HG03175 (cell line): ENCODE data around the gene SIAH2.
A peak's percentile ranks its signal among the peaks of the same experiment; 100 is the strongest.

Experiments used
- ATAC-seq: cut with Tn5 transposase; IDR thresholded peaks from one replicate; pipeline ENCODE4 v1.9.1; 2021; ENCODE audit warnings: mild to moderate bottlenecking, moderate library complexity; ENCODE audit not compliant: unreplicated experiment

The SIAH2 gene

DNA sequence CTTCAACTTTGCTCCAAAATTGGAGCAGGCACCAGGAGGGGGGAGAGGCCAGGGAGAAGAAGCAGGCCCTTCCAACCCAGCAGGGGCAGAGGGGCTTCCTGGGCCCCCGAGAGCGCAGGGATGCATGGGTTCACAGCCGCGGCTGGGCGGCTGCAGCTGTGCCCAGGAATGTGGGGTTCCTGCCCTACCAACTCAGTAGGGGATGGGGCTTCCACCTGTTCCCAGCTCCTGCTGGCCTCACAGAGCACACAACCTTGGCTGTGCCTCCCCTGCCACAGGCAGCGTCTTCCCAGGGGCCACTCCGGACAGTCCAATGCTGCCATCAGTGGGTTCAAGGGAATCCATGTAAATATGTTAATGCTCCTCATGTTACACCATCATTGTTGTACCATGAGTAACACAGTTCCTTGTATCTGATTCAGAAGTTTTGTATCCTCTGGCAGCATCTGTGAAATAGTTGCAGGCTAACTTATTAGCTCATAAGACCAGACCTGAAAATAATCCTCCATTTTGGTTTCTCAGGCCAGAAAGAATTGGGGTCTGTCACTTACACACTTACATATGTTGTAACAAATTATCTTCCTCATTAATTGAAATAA, 12.1 kb upstream of the SIAH2 start:
- ATAC-seq = no peak

DNA sequence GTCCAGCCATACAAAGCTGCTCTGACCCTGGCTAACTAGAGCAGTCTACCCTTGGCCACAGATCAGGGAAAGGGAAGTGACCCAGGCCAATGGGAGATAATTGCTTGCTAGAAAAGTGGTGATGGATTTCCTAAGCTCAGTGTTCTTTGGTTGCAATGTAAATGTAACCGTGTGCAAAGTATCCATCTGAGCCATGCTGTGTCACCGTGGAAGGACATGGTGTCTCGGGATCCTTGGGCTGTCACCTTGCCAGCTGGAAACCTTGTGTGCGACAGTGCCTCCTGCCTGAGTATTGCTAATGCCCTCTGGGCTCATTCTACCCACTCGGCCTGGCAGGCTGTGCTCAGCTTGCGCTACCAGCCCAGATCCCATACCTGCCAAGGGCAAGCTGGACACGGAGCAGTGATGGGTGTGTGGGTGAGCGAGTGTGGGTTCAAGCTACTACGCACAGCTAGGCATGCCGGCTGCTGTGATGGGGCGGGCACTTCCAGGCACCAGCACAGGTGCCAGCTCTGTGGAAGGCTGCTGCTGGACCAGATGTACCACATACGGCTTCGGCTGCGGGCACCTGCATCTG, 10.7 kb upstream of the SIAH2 start:
- ATAC-seq = no peak

DNA sequence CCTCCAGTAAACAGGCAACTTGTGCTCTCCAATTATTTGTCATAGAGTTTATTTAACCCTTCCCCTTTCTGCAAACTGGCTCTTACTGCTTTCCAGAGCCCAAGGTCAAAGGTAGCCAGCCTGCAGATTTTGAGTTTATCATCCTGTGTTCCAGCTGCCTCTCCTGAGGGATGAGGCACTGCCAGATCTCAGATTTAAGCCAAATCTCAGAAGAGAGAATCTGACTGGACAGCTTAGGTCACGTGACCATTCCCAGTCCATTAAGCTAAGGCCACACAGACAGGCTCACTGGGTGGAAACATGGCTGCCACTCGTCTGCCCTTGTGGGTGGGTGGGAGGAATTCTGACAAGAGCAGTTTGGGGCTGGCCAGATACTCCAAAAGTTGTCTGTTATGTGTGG, 8.6 kb upstream of the SIAH2 start:
- no peak for ATAC-seq

DNA sequence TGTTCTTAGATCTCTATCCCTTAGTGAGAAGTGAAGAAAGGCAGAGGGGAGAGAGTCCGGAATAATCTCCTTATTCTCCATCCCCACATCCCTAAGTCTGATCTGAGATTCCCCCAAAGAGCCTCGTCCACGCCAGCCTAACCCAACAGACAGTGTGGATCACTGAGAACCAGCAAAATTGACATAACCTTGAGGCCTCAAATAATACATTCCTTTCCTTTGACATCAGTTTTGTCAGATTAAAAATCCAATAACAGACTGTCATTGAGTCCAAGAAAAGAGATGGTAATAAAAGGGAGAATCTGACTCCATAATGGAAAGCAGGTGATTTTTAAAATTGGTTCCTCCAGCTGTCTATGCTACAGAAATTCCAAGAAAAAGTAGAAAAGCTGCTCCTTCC, 7.7 kb upstream of the SIAH2 start:
- ATAC-seq = no peak

DNA sequence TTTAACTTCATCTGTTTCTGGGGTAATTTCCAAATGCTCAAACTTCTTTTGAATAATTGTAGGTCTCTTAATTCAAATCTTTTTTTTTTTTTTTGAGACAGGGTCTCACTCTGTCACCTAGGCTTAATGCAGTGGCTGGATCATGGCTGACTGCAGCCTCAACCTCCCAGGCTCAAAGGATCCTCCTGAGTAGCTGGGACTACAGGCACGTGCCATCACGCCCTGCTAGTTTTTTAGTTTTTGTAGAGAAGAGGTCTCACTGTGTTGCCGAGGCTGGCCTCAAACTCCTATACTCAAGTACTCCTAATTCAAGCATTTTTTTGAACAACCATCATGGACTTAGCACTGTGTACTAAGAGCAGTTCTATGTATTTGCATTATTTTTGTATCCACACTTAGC, 3.8 kb upstream of the SIAH2 start:
- no peak for ATAC-seq

DNA sequence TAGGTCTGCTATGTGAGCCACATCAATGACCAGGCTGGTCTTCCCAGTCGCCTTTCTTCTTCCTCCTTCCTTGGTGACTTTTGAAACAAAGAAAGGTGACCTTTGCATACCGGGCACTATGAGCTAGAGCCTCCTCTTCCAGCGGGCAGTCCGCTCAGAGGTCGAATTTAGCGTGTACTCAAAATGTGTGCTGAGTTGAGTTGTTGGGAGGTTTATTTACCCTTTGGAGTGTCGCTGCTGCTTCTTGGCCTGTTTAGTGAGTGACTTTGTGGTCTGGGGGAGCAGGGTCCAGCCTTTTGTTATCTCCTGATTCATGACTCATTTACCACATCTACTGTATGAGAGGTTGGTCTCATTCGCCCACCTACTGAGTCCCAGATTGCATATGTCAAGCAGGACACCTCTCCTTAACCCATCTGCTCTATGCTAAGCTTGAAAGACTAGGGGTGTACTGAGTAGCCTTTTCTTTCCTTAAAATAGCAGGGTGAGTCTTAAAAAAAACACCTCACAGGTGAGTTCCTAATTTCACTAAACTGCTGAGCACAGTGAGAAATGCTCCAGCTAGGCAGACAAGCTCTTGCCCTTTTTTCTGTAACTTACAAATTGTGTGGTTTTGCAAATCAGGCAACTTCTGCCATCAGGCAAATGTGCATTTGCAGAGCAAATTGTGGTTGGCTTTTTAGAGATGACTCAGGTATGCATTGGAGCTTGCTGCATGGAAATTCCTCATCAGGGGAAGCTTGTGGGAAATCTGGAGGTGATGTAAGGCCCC, 3.2 kb upstream of the SIAH2 start:
- ATAC-seq = no peak

DNA sequence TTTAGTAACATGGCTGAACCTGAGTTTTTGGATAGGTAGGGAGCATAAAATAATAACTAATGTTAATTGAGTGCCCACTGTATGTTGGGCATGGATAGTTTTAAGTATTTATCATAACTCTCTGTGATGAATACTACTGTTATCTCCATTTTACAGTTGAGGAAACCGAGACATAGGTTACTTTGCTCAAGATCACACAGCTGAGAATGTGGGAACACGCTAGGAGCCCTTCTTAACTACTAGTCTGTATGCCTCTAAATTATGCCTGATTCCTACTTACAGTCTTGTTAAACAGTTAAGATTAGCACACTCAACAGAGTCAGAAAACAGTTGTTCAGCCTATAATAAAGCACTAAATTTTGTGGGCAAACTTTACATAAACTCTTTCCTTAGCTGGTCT, 2.0 kb upstream of the SIAH2 start:
- no peak for ATAC-seq

DNA sequence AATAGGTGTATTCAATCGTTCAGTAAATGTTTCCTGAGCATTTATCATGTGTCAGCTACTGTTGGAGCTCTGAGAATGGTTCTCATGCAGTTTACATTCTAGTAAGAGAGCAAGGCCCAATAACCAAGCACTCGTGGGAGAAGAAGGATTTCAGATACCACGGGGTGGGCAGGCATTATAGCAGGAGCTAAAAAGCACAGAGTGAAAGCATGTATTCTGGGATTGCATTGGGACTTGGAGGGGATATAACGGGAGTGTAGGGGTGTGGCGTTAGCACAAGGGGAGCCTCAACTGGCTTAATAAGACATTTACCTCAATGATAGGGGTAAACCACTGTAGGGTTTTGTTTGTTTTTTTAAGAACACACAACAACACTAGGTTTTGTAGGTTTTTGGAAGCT, 1.6 kb upstream of the SIAH2 start:
- no peak for ATAC-seq

DNA sequence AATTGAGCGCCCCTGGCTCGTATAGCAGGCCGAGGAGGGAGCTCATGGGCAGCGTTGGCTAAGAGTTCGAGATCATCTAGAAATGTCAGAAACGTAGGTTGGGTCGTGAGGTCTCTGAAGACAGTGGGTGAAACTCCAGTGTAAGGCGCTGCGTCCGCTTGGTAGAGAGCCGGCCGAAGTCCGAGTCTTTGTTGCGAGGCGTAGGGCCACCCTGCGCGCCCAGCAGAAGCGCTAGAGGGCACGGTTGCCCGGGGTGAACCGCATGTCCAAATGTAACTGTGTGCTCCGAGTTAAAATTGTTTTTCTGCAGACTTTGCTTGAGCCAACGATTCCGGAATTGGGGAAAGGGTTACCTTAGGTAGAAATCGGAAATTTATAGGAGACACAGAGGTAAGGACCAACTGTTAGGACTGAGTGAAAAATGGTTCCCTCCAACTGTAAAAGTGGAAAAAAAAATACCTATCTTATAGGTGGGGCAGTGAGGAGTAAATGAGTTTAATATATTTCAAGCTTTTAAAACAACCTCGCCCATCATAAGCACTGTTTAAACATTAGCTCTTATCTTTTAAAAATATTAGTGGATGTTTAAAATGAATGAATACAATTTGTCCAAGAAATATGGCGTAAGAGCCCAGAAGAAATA, 993 bp upstream of the SIAH2 start:
- ATAC-seq = peak; percentile 27

DNA sequence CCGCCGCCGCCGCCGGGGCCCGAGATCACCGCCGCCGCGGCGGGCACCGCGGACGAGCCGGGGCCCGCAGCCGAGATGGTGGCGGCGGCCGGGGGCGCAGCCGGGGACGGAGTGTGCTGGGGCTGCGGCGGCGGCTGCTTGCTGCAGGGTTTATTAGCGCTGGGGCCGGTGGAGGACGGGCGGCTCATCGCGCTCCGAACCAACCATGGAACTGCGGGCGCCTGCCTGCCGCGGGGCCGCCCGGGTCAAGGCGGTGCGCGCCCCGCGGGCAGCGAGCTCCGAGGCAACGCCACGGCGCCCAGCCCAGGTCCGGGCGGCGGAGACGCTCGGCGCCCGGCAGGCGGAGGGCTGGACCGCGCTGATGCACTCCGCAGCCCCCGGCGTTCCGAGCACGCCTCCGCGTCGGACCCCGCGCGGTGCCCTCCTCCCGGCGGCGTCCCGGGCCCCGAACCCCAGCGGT, 277 bp downstream of the SIAH2 start:
- ATAC-seq = peak; percentile 19

DNA sequence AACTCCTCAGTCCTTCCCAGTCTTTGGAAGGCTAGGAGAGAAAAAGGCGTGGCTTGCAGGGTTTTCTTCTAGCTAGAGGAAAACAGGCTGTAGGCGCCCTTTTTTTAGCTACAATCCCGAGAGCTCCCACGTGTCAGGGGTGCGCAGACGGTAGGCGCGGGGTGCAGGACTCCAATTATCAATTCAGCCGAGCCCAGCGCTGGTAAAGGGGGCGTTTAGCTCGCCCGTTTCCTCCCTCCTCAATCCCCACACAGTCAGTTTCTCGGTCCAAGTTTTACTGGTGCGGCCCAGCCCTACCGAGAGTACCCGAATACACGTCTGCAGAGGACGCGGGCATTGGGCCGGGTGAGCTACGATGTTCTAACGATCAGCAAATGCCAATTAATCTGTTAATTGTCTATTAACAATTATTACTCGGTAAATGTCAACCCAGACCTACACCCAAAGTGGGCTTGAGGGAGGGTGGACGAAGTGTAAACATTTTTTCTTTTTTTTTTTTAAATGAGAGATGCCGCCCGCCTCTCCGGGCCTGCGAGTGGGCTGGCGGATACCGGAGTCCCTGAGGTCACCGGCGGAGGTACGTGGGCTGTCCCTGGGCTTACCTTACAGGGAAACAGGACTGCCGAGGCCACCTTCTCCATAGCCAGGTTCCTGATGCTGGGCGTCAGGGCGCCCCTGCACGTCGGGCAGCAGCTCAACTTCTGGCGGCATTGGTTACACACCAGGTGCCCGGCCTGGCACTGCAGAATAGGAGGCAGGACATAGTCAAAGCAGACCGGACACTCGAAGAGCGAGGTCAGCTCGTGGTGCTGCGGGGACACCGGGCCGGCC, 923 bp downstream of the SIAH2 start:
- no peak for ATAC-seq

DNA sequence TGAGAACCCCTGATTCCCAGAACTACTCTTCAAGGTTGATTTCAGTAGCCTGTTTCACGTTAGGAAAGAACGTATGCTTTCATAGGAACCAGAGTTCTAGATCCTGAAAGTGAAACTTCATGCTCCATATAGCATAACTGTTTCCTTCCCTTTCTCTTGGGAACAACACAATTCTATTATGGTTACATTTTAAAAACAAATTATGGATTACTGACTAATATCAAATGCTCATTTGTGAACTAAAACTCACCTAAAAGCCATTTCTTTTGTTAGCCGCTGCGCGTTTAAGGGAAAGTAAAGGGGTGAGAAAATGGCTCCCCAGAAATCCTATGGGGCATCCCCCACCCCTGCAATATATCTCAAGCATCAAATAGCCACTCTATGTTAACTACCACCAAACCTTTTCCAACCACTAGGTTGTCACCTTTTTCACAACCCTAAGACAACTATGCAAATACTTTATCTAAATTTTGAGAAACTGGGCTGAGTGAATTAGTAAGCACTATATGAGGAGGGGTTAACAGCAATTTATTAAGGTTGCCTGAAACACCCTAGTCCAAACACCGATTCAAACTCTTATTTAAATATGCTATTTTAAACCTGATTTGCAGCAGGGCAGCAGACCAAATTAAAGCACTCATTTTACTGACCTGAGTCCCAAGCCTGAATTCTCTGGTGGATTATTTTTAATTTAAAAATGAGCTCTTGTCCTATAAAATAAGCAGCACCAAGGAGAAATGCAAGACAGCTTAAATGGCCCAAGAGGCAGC, 2.4 kb downstream of the SIAH2 start:
- peak; percentile 28 for ATAC-seq

DNA sequence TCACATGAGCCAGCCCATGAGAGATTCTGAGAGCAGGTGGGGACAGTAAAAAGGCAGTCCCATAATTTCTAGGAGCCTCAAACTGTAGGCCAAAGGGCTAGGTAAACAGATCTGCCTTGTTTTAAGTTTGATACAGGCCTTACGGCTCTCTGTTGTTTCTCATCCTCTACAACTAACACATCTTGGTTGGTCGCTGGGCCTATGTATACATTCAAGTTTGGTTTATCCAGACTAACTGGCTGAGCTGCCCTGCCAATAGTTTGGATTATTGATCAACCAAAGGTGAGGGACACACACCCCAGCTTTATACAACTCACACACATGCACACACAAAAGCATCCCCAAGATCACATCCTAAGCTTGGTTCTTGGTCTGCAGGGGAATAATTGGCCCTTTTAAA, 3.0 kb downstream of the SIAH2 start:
- ATAC-seq = no peak

DNA sequence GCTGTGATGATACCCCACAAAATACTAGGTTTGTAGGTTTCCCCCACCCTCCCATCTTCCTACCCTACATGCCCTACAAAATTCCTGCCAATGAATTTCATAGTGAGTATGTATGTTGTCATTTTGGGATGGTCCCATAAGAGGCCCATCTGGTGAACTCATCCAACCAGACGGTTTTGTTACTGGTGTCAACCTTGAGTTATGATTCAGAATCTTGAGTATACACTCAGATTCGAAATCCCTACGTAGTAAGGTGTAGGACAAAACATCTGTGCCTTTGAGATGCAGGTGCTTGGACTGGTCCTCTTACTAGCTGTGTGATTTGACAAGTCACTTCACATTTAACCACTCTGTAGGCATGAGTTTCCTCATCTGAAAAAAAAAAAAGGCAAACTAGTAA, 3.6 kb downstream of the SIAH2 start:
- ATAC-seq = no peak

DNA sequence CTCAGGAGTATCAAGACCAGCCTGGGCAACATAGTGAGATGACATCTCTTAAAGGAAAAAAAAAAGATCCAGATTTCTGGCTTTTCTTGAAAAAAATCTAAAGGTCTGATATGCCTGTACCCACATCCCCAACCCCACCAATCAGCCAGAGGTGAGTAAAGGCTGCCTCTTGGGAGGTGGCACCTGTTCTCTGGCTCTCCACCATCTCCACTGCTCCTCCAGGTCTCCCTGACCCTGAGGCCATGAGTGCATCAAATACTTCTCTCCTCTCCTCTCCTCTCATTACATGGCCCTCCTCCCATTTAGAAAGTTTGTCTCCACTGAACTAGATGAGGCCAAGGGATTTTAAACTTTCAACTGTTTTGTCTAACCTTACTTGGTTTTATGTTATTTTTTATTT, 5.2 kb downstream of the SIAH2 start:
- no peak for ATAC-seq

DNA sequence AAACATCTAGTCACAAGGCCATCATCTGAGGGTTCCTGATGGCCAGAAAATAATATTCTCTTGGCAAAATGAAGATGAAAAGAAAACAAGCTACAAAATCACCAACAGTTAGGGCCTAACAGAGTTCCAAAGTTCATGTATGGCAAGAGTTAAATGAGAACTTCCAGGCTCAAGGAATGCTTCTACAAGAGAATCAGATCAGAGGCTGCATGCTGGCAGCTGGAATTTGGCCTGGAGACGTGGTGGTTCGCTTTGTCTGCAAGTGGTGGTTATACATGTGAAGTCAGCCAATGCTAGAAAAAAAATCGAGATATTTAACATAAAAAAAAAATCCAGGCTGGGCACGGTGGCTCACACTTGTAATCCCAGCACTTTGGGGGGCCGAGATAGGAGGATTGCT, 5.6 kb downstream of the SIAH2 start:
- no peak for ATAC-seq

DNA sequence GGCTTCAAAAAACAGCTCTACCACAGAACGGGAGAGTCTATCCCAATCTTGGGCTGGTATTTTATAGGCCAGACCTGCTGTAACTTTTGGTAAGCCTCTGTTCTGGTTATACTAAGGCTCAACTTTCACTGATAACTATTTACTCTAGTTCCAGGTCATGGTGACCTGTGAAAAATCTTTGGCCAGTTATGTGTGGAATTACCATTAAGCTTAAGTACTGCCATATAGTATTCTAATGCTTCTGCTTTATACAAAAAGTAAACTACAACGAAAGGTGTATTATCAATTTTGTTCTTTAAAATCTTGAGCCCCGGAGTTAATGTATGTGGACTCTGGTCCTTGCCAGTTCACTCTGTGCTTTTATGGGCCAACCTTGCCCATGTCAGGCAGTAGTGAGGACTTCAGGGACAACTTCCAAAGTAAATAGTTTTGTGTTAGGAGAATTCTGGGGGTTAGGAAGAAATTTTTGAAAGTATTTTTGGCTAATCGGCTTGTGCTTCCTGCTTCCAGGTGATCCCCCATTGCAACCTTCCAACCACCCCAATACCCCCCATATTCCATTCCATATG, 6.4 kb downstream of the SIAH2 start:
- ATAC-seq = no peak

DNA sequence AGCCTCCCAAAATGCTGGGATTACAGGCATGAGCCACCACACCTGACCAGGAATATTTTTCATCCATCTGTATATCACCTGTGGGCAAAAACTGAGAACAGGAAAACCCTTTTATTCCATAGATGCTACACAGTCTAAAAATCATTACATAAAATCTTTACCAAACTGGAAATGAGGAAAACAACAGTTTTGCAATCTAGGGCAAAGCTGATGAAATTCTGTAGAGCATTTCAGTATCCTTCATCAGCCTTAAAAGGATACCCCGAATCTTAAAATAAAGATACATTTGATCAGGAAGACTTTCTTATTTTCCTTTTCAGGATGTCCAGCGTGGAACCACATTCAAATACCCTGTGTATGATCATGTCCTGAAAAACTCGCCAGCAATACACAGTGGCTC, 7.1 kb downstream of the SIAH2 start:
- ATAC-seq = no peak

DNA sequence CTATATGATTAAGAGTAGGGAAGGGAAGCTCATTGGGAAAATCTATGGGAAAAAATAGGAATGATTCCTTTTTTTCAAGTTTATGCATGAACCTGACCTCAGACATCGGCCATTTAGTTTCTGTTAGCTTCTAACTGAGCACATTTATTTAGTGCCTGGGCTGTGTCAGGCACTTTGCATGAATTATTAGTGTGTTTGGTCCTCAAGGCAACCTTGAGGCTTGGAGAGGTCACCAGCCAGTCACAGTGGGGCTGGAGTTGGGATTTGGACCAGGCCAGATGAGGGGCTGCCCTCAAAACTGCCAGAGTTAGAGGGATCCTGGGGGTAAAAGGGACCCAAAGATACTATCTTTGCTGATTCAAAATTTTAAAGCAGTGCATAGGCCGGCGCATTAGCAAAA, 8.1 kb downstream of the SIAH2 start:
- no peak for ATAC-seq

DNA sequence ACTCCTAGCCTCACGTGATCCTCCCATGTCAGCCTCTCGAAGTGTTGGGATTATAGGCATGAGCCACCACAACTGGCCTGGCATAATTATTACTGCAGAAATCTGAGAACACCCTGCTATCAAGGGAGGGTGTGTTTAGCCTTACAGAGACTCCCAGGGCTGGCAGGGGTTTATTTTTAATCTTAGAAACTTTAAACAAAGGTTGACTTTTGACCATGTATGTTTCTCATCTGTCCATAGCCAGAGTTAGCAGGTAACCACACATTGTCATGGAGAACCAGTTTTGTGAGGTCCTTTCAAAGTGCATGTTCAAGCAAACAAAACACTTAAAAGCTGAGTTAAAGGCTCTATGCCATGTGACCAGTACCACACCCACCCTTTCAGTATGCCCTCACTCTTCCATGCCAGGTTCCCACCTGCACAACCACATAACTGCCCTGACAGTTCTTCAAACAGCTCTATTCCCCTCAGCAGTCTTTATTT, 11.1 kb downstream of the SIAH2 start:
- ATAC-seq = no peak
